ENCODE results near the gene IFFO2. TPM values are rescaled to one million over a fixed set of nuclear protein-coding genes. Genes with fewer than 3 reads are reported as not detected.

The IFFO2 gene
- total RNA-seq, 2 donors from 2014 or later: 4.6 to 6.4 TPM

GRCh38 chr1:18929686-18930085 is 26.8 kb downstream of the IFFO2 start:
- H3K27me3 Mint-ChIP-seq (ENCODE audit: insufficient read depth): peaks cover 2% of the 10 kb centered on the region
- H3K27ac Mint-ChIP-seq: no peak overlapping the region
- WGBS, 2 experiments (ENCODE audit: insufficient coverage in 1 of 2, insufficient read length in 1 of 2): 93 to 100% methylated on average over 2 to 7 of the region's 7 CpGs
- peaks cover 1% of the 10 kb centered on the region for H3K9me3 Mint-ChIP-seq
- no peak overlapping the region for H3K4me3 Mint-ChIP-seq
- no peaks in the 10 kb centered on the region for H3K36me3 ChIP-seq (ENCODE audit: control insufficient read depth, insufficient read depth, low read length)
- no peaks in the 10 kb centered on the region for H3K27me3 ChIP-seq (ENCODE audit: control insufficient read depth, insufficient read depth, low read length, poor library complexity, severe bottlenecking)
- no peak for DNase-seq
- no peaks in the 10 kb centered on the region for H3K4me1 ChIP-seq (ENCODE audit: control insufficient read depth, insufficient read depth, low read length)
- no peak for TF ChIP-seq CTCF (conservative IDR thresholded peaks at IDR 0.05)
- H3K27ac ChIP-seq (ENCODE audit: low read depth, low read length): no peak overlapping the region
- H3K4me3 ChIP-seq (ENCODE audit: low read length): no peak overlapping the region
- H3K36me3 Mint-ChIP-seq (ENCODE audit: low read depth): peaks cover 1% of the 10 kb centered on the region
- peaks cover 25% of the 10 kb centered on the region for H3K4me1 Mint-ChIP-seq
- H3K9me3 ChIP-seq (ENCODE audit: control insufficient read depth, low read length): no peaks in the 10 kb centered on the region
- no peak overlapping the region for H3K9ac ChIP-seq (ENCODE audit: extremely low read depth, low read length, poor library complexity, severe bottlenecking)

- Histone ChIP-seq H3K27me3 (ENCODE audit: control insufficient read depth, insufficient read depth, low read length, poor library complexity, severe bottlenecking) (no peaks in the 10 kb centered on the region), H3K4me1 (ENCODE audit: control insufficient read depth, insufficient read depth, low read length) (no peaks in the 10 kb centered on the region), H3K9ac (ENCODE audit: extremely low read depth, low read length, poor library complexity, severe bottlenecking) (no peak overlapping the region), H3K4me3 (ENCODE audit: low read length) (no peak overlapping the region), H3K27ac (ENCODE audit: low read depth, low read length) (no peak overlapping the region), H3K36me3 (ENCODE audit: control insufficient read depth, insufficient read depth, low read length) (no peaks in the 10 kb centered on the region), H3K9me3 (ENCODE audit: control insufficient read depth, low read length) (no peaks in the 10 kb centered on the region)
- Mint-ChIP-seq H3K27me3 (ENCODE audit: insufficient read depth) (peaks cover 2% of the 10 kb centered on the region), H3K27ac (no peak overlapping the region), H3K4me1 (peaks cover 25% of the 10 kb centered on the region), H3K36me3 (ENCODE audit: low read depth) (peaks cover 1% of the 10 kb centered on the region), H3K9me3 (peaks cover 1% of the 10 kb centered on the region), H3K4me3 (no peak overlapping the region)
- no peak for DNase-seq
- no peak for TF ChIP-seq CTCF (conservative IDR thresholded peaks at IDR 0.05)
- WGBS, 2 experiments (ENCODE audit: insufficient coverage in 1 of 2, insufficient read length in 1 of 2): 91 to 100% methylated on average over 3 to 6 of the region's 6 CpGs
These were observed 27.5 kb downstream of the IFFO2 start for GRCh38 chr1:18928985-18929384.

- Mint-ChIP-seq H3K36me3 (ENCODE audit: low read depth) (peaks cover 1% of the 10 kb centered on the region), H3K27ac (no peak overlapping the region), H3K4me3 (no peak overlapping the region), H3K4me1 (peaks cover 25% of the 10 kb centered on the region), H3K9me3 (peaks cover 1% of the 10 kb centered on the region), H3K27me3 (ENCODE audit: insufficient read depth) (peaks cover 2% of the 10 kb centered on the region)
- Histone ChIP-seq H3K9me3 (ENCODE audit: control insufficient read depth, low read length) (no peaks in the 10 kb centered on the region), H3K4me1 (ENCODE audit: control insufficient read depth, insufficient read depth, low read length) (no peaks in the 10 kb centered on the region), H3K36me3 (ENCODE audit: control insufficient read depth, insufficient read depth, low read length) (no peaks in the 10 kb centered on the region), H3K4me3 (ENCODE audit: low read length) (no peak overlapping the region), H3K27ac (ENCODE audit: low read depth, low read length) (no peak overlapping the region), H3K9ac (ENCODE audit: extremely low read depth, low read length, poor library complexity, severe bottlenecking) (no peak overlapping the region), H3K27me3 (ENCODE audit: control insufficient read depth, insufficient read depth, low read length, poor library complexity, severe bottlenecking) (no peaks in the 10 kb centered on the region)
- WGBS, 2 experiments (ENCODE audit: insufficient coverage in 1 of 2, insufficient read length in 1 of 2): 91 to 92% methylated on average over 5 to 8 of the region's 8 CpGs
- DNase-seq: no peak
- no peak for TF ChIP-seq CTCF (conservative IDR thresholded peaks at IDR 0.05)
These were observed 28.1 kb downstream of the IFFO2 start for GRCh38 chr1:18928406-18928805.

Measured in endodermal cell (in vitro differentiated cells).